GM18873 (cell line): ENCODE results near the gene STX11.

ENCODE experiments used
- ATAC-seq: cut with Tn5 transposase; IDR thresholded peaks from one replicate; pipeline ENCODE4 v1.9.1; 2021; ENCODE audit warnings: mild to moderate bottlenecking, moderate library complexity, moderate number of reproducible peaks; ENCODE audit not compliant: unreplicated experiment, low FRiP score

STX11 gene

DNA sequence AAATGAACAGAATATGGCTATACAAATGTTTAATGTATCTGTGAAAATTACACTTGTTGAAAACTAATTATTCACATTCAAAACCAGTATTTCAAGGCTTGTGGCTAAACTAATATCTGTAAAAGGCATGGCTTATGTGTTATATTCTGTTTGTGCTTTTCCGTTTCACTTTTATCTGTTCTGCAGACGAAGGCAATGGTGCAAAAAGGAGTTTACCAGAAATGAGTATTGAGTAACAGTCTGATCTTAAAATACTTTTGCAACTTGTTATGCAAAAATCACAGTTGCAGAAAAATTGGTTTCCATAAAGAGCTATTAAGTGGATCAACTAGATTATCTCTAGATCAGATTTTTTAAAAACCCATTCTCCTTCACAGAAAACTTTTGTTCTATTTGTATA, 9.4 kb upstream of the STX11 start:
- no peak for ATAC-seq

DNA sequence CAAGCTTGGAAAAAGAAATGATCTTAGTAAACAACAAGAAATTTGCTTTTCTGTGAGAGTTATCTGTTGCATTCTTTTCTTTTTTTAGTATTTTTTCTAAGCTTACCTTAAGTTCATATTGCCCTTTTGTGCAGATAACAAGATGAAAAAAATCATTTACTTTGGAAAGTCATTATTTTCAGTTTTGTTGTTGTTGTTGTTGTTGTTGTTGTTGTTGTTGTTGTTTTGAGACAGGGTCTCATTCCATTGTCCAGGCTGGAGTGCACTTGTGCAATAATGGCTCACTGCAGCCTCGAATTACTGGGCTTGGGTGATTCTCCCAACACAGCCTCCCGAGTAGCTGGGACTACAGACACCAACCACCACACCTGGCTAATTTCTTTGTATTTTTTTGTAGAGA, 8.8 kb upstream of the STX11 start:
- ATAC-seq, result no peak

DNA sequence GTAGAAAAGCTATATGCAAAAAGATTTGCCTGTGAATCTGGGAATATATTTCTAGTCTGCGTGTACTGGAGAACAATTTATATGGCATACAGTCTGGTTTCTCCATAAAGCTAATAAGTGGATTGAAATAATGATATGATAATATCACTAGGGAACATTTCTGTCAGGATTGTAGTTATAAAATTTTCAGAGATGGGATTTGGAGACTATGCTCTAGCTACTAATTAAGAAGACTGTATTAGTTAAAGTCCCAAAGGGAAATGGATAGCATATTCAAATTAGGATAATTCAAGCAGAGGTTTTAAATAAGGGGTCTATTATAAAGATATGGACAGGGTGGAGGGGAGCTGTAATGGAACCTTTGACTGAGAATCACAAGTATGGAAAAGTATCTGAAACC, 7.2 kb upstream of the STX11 start:
- no peak for ATAC-seq

DNA sequence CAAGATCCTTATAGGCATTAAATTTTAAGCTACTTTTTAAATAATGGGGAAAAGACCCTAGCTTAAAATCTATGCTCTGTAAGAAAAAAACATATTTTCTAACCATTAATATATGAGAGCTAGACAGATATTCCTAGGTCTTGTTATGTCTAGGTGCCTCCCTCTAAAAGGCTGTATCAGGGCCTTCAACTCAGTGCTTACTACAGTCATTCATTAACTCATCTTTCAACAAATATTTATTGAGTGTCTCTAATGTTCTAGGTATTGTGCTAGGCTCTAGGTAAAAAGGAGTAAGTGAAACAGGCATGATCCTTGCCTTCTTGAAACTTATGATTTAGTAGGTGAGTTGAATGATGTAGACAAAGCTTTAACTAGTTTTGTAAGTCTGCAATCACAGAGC, 6.4 kb upstream of the STX11 start:
- no peak for ATAC-seq

- no peak for ATAC-seq
These were observed 5.3 kb upstream of the STX11 start for GRCh38 chr6:144144996-144145395.

- ATAC-seq, result no peak
These were observed 4.8 kb upstream of the STX11 start for GRCh38 chr6:144145541-144145940.

- ATAC-seq, result no peak
These were observed 1.4 kb upstream of the STX11 start for GRCh38 chr6:144148886-144149285.

- no peak for ATAC-seq
These were observed 791 bp upstream of the STX11 start for GRCh38 chr6:144149558-144149893.

DNA sequence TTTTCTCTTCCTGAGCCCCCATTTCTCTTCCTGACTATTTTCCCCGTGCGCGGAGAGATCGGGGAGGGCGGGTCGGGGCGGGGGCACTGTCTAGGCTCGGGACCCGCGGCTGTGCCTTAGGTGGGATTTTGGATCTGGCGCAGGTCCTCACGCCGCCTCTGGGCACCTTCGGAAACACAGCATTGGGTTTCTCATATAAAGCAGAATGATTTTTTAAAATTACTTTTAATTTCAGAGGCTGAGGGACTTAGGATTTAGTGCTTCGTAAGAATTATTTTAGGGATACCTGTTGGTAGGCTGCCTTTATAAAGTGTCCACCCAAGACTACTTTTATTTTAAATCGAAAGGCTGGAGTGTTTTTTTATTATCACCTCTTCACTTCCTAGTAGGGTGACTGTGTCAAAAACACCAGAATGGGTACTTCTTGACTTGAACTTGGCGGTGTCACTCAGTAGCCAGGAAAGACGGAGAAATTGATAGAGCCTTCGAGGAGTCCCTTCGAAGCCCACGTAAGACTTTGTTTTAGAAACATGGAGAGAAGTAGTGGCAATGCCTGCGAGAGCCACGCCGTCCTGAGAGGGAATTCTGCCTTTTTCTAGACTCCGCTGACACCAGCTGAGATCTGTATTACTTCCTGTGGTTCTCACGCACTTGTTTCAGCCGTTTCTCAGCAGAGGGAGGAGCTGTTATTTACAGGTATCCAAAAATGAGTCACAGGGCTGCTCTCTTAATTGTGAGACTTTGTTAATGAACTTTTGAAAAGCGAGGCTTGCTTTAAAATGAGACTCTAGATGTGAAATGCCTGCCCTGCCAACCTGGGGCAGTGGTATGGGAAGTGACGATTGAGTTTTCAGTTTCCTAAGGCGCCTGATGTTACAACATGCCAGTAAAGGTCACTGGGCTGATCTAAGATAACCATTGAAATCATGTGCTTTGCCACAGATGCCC, 667 bp downstream of the STX11 start:
- peak; percentile 54 for ATAC-seq

GRCh38 chr6:144152334-144152900, 2.1 kb downstream of the STX11 start:
- no peak for ATAC-seq

GRCh38 chr6:144153260-144153659, 2.9 kb downstream of the STX11 start:
- ATAC-seq, result no peak

DNA sequence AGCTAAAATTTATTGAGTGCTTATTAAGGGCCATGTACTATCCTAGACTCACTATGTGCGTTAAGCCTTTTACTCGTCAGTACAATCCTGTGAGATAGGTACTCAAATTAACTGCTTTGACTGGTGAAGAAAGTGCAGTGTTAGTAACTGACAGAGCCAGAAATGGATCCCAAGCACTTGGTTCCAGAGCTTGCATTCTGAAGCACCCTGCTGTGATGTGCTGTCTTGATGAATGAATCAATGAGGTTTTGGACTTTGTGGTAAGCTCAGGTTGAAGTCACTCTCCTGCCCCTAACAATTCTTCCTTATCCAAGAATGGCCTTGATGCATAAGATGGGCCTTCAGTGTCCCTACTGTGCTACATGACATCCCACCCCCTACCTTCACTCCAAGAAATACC, 3.7 kb downstream of the STX11 start:
- ATAC-seq, result no peak

GRCh38 chr6:144155529-144155928, 5.2 kb downstream of the STX11 start:
- ATAC-seq, result peak; percentile 66

DNA sequence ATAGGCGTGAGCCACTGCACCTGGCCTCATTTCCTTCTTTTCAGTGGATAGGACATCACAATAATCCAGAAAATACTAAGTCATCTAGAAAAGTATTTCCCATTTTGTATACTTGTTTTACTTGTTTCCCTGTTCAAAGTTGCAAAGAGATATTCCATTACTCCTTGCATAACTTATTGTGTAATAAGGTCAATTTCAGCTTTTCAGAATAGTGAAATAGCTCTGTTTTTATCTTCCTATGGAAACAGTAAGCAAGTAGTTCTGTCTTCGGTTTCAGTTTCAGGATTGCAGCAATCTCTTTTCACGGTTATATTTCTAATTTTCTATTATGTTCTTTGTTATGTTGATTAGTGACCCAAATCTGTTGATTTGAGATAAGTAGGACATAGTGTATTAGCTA, 6.0 kb downstream of the STX11 start:
- no peak for ATAC-seq

DNA sequence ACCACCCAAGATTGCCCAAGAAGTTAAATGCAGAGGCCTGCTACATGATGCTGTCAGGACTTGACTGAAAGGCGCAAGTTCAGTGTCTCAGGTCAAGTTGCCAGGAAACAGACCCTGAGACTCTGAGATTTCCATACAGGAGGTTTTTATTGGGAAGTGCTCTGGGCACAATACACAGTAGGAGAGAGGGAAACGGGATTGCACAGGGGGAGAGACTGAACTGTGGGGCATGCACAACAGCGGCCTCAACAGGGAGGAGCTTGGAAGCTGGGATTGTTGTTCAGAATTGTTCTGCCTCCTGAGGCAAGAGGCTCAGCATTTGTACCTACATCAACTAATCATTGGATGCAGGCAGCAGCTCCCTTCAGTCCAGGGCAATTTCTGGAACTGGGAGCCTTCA, 6.7 kb downstream of the STX11 start:
- no peak for ATAC-seq

DNA sequence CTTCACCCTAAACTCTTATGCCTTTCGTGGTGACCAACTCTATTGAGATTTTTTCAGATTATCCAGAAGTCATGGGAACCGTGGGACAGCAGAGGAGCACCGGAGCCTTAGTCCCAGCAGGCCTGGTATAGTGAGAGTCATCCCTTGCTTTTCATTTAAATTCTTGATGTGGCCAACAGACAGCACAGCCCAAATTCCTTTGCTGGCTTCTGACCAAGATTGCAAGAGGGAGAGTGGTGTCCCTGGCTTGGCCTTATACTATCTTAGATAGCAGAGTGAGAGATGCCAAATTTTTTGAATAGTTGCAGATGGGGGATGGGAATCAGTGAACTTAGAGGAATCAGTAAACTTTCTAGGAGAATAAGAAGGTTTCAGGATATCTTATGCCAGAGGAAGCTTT, 7.8 kb downstream of the STX11 start:
- ATAC-seq, result no peak

GRCh38 chr6:144159223-144159622, 8.9 kb downstream of the STX11 start:
- ATAC-seq, result no peak

GRCh38 chr6:144159742-144160141, 9.4 kb downstream of the STX11 start:
- no peak for ATAC-seq

DNA sequence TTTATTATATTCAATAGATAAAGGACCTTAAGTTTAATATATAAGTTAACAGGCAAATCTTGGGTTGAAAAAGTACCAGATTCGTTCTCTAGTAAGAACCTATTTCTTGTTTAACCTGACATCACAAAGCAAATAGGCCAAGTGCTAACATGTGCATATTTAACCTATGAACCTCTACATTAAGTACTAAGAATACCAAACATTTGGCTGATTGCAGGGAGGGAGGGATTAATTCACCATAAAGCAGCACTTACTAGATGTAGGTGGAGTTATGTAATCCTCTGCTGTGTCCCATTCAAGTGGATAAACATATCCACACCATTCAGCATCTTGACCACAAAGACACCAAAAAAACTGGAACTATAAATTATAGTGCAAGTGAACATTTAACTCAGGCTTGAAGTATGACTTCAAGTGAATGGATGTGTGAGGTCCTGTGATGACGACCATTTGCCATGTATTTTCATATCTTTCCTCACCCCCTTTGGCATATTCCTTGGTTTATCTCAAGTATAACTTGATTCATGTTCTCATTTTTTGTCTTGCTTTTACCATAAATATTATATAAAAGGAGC, 10.2 kb downstream of the STX11 start:
- ATAC-seq, result no peak

DNA sequence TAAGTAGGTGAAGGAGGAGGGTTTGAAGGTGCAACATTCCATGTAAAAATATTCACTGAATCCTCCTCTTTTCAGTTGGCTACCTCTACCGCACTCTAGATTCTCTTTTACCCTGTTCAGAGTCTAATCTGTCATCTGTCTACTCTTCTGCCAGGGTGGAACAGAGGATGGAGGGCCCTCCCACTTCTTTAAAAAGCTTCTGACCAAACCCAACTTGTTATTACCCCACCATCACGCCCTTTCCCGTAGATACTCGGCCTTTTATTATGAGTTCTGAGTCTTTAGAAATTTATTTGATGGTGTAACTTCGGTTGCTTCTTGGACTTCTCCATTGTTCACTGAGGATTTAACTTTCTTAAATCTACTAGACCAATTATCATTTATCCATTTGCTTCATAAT, 11.7 kb downstream of the STX11 start:
- no peak for ATAC-seq

DNA sequence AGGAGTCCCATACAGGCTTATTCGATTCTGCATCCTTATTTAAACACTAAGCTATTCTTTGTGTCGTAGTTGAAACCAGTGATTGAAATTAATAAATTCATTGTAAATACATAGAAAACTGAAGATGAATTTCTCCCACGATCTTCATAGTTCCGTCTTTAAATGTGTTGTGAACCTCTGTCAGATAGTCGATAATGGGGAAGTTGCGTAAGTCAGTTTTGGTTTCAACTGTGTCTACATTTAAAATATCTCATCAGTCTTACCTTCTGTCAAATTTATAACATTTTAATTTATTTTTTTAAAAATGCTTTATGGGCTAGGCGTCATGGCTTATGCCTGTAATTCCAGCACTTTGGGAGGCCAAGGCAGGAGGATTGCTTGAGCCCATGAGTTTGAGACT, 12.7 kb downstream of the STX11 start:
- no peak for ATAC-seq

DNA sequence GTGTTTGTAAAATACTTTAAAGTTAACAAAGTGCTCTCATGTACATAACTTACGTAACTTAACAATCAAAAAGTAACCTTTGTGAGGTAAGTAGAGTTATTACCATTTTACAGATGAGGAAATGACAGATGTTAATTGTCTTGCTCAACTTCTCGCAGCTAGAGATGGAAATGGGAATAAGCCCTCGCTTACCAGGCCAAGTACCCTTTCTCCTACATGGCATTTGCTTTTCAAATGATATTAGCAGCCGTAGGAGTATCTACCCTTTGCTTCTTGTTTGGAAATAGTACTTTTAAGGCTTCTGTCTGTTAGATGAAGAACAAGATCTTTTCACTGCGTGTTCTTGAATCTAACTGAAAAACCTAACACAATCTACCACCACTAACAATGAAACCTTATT, 15.5 kb downstream of the STX11 start:
- no peak for ATAC-seq
